ENCODE data around the gene FADS2.
"Not testable (repeated sequence)": the region's sequence is repeated elsewhere in the genome, so short reads cannot be mapped to it uniquely, and the experiment has no call there.

The FADS2 gene

DNA sequence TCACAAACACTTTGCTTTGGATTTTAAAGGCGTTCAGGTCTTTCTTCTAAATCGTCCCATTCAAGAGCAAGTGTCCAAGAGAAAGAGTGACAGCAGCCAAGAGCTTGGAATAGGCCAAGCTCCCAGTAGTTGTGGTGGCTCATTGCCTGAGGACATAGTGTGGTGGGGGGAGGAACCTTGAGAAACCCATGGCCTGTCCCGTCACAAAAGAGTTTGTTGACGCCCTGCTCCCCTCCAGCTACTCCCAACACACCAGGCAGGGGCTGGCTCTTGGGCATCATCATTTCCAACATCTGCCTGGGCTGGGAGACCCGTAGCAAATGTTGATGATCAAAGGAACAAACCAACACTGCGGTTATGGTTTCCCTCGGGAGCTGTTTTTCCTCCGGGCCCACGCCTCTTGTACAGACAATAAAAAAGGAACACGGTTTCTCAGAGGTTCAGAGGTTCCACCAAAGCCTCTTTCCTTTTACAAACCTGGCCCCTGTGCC is 42.5 kb downstream of the FADS2 start:
- FAIRE-seq, result no peak

DNA sequence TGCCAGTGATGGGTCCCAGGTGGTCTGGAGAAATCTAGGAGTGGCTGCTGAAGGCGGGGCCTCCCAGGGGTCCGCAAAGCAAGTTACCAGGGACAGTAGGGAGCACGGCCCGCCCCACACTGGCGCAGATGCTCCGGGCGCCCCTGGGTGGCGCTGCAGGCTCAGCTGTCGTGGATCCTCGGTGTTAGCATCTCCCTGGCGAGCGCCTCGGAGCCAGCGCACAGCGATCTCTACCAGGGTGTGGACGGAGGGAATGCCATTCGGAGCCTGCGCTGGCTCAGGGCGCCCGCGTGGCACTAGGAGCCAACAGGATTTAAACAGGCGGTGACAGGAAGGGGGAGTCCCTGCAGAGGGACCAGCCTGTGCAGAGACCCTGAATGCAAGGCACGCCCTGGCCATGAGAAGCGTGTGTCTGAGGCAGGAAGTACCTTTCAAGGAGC is 43.1 kb downstream of the FADS2 start:
- no peak for FAIRE-seq

DNA sequence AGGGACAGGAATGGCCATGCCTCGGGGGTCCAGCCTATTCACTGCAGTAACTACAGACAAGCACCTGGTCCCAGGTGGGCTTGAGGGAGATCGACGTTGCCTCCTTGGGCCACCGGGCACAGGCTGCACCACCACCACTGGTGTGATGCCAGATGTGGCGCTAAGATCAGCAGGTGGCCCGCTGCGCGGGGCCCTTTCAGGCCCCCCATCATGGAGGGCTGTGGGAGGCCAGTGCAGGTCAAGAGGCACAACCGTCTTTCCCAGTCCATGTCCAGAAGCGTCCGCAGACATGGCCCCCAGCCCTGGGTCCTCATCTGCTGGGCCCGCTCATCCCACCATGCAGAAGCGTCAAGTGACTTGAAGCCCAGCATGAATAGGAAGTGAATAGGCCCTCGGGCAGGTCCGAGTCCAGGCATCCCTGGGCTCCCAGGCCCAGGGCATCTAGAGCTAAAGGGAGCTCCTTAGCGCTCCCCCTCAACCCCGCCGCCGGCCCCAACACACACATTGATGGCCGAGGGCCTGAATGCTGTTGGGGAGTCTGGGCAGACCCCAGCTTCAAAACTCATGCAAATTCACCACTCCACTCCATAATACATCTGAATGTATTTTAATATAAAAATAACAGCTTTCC is 45.0 kb downstream of the FADS2 start:
- FAIRE-seq, result no peak

DNA sequence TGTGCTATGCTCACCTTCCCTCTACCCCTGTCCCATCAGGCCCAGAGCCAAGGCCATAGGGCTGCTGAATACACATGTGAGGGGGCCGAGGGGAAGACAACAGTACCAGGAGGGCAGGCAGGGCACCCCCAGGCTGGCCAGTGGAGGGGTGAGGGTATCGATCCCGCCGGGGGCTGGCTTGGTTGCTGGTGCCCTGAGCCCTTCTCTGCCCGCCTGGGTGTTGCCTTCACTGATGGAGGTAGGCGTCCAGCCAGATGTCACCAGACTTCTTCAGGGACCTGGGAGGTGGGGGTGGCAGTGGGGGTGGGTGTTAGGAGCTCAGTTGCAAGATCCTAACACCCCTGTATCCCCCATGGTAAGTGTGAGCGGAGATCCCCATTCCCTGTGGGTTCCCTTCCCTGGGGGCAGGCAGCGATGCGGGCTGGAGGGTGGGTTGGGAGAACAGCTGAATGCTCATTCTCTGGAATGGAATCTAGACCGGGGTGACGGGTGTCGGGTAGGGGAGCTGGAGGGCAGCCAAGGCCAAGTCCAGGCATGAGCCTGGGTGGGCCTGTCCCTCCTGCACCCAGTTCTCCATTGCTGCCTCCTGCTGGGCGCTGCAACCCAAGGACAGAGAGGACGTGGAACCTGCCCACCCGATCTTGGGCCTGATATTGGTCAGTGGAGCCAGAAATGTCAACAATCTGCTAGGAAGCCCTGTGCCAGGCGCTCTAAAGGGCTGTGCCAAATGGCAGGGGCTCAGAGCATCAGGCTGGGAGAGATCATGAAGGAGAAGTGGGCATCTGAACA is 45.7 kb downstream of the FADS2 start:
- no peak for FAIRE-seq

DNA sequence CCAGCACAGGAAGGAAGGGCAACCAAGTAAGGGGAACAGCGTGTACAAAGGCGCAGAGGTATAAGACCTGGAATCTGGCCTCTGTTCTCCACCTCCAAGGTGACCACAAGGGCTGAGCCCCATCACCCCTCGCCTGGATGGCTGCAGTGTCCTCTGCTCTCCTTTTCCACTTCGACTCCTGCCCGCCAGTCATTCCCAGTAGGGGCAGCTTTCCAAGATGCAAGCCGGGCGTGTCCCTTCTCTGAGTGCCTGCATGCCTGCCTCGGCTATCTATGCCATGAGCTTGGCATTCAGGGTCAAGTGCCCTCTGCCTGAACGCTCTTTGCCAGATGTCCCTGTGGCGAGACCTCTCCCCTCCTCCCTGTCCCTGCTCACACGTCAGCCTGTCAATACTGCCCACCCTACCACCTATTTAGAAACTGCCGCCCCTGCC is 46.3 kb downstream of the FADS2 start:
- no peak for FAIRE-seq

DNA sequence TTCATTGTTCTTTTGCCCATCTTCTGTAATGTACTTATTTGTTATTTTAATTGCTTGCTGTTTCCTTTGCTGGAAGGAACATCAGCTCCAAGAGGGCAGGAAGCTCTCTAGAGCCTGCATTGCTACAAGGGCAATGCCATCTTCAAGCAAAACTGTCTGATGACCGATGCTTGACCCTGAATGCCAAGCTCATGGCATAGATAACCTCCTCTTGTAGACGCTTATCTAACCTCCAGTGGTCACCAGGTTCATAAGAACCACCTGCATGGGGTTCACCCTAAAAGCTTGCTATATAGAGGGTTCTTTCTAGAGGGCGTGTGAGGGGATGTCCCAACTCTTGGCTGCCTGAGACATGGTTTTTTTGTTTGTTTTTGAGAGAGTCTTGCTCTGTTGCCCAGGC is 46.8 kb downstream of the FADS2 start:
- FAIRE-seq, result no peak

DNA sequence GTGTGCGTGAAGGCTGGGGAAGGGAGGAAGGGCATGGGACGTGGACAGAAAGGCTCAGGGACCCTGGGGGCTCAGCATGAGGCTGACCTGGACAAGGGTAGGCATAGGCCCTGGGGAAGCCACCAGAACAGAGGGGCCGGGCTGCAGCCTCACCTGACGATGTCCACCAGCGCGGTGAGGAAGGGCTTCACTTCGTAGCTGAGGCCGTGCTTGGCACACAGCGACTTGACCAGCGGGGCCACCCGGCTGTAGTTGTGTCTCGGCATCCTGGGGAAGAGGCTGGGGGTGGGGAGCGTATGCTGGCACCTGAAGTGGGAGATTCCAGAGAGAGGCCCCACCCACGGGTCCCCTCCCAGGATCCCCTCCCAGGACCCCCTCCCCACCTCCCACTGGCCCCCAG is 47.6 kb downstream of the FADS2 start:
- FAIRE-seq, result no peak

DNA sequence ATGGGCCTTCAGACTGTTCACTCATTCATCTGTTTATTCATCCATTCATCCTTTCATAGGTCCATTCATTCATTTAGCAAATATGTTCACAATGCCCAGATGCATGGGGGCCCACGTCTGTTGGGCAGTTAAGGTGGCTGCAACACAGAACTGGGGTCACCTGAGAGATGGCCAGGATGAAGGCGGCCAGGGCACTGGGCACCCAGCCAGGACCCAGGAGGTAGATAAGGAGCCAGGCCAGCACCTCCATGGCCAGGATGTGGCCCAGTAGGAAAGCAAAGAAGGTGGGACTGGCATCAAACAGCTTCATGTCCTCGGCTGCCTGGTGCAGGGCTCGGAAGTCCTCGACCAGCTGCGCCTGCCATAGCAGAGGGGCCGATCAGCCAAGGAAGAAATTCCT is 51.1 kb downstream of the FADS2 start:
- FAIRE-seq, result no peak

DNA sequence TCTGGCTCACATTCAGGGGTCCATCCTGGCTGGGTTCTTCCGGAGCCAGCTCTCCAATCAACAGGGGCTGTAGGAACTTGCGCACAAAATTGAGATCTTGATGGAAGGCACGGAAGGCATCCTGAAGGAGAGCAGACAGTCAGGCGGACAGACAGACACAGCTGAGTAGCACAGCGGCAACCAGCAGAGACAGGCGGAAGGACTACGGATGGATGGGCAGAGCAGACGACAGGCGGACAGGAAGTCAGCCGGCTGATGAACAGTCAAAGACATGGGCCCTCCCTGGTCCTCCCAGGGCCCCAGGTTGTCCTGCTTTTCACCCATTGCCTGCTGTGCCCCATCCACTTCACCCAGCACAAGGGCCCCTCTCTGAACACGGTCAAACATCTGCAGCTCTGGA is 51.9 kb downstream of the FADS2 start:
- FAIRE-seq, result no peak

DNA sequence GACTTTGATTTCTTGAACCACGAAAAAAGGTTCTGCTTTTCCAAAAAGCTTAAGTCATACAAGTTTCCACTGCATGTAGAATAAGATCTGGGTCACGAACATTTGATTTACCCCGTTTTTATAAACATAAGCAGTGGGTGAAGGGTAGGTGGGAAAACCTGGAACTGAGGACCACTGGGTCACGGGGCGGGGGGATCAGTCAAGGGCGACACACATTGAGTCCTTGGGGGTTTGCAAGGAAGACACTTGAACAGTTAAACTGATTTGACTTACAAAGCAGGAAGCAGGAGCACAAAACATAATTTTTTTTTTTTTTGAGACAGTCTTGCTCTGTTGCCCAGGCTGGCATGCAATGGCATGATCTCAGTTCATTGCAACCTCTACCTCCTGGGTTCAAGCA is 52.4 kb downstream of the FADS2 start:
- FAIRE-seq, result no peak

DNA sequence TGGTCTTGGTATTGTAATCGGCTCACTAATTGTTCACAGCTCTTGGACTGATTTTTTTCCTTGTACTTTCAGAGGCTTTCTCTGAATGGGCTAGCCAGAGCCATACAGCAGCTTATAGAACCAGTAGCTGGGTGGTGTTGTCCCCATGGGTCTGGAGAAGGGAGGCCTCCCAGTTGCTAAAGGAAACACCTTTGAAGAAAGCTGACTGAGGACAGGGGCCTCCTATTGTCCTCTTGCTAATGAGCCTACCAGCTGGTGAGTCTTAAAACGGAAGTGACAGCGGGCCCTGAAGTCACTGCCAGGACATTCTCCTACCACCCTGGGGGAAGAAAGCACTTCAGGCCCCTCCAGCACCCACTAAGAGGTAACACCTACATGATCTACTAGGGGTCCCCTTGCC is 53.3 kb downstream of the FADS2 start:
- FAIRE-seq, result no peak

DNA sequence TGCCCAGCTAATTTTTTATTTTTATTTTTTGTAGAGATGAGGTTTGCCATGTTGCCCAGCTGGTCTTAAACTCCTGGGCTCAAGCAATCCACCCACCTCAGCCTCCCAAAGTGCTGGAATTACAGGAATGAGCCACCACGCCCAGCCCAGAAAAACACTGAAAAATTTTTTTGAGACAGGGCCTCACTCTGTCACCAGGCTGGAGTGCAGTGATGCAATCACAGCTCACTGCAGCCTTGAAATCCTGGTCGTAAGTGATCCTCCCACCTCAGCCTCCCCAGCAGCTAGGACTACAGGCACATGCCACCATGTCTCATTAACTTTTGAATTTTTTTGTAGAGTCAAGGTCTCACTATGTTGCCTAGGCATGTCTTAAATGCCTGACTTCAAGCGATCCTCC is 54.2 kb downstream of the FADS2 start:
- FAIRE-seq, result not testable (repeated sequence)

DNA sequence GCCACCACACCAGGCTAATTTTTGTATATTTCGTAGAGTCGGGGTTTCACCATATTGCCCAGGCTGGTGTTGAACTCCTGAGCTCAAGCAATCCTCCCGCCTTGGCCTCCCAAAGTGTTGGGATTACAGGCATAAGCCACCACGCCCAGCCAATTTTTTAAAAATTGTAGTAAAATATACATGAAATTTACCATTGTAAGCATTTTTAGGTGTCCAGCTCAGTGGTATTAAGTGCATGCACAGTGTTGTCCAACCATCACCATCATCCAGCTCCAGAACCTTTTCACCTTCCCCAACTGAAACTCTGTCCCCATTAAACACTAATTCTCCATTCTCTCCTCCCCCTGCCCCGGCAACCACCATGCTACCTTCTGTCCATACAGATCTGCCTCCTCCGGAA is 54.8 kb downstream of the FADS2 start:
- FAIRE-seq, result no peak

DNA sequence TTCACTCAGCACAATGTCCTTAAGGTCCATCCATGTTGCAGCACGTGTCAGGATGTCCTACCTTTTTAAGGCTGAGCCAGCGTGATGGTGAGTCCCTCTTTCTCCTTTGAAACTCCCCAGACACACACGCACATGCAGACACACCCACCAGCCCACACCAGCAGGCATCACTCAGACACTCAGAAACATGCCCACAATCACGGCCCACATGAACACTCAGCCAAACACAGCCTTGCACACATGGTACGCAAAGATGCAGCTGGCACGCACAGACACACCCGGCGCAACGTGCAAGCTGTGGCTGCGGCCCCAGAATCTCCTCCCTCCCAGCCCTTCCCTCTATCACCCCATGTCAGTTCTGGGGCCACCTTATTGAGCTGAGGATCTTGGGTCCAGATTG is 55.2 kb downstream of the FADS2 start:
- no peak for FAIRE-seq

DNA sequence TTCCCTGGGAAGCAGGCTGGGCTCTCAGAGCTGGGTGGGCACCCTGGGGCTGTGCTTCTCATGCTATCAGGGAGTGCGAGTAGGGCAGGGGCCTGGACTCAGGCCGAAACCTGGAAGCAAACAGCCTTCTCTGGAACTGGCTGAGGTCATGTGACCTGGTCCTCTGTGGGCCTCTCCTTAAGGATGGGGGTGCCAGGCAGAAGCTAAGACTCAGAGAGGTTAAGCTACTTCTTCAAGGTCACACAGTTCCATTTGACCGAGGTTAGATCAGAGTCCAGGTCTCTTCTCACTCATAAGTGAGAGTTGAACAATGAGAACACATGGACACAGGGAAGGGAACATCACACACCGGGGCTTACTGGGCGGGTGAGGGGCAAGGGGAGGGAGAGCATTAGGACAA is 55.8 kb downstream of the FADS2 start:
- no peak for FAIRE-seq

DNA sequence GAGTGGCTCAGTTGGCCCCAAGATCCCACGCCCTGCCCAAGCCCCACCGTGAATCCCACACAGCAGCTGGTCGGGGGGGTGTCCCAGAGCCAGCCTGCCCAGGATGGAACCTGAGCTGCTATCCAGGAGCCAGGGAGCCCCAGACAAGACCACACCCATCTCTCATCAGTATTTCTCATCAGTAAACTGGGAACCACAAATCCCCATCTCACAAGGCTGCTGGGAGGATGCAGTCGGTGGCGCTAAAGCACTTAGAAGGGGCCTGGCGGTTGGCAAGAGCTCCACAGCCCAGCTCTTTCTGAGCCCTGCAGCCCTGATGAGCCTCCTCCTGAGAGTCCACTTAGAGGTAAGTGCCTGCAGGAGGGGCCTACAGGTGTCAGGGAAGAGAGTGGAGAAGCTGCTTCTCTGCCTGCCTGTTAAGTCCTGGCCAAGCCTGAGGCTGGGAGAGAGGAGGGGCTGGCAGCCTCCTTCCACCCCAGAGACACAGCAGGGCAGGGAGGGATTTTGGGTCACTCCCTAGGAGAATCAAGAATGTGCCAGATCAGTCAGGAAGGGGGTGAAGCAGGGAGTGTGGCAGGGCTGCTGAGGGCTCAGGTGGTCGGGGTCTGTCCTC is 57.2 kb downstream of the FADS2 start:
- no peak for FAIRE-seq

DNA sequence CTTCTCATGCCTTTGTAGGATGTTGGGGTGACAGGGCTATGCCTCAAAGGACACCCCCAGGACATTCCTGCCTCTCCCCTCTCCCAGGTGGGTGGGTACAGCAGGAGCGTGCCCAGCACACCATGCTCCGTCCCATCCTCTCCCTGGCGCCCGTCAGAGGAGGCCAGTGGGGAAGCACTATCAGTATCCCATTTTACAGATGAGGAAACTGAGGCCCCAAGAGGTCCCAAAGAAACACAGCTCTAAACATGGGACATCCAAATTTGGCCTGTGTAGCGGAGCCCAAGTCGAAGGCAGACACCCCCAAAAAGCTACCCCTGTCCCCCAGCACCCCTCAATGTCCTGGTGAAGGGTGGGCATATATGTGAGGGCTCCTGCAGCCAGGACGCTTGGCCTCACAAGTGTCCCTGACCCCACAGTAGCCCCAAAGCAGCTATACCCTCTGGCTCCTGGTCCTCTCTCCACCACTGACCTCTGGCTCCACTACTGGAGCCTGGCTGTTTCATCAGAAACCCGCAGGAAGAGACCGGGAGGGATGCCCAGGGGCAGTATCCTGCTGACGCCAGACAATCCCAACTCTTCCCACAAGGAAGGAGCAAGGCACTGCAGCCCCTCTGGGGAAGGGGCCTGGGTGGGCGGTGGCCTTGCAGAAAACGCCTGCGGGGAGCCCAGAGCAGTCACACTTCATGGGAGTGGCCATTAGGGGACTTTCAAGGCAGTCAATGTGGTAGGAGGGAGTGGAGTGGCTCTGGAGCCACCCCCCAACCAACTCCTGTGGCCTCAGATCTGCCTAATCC is 57.9 kb downstream of the FADS2 start:
- no peak for FAIRE-seq

DNA sequence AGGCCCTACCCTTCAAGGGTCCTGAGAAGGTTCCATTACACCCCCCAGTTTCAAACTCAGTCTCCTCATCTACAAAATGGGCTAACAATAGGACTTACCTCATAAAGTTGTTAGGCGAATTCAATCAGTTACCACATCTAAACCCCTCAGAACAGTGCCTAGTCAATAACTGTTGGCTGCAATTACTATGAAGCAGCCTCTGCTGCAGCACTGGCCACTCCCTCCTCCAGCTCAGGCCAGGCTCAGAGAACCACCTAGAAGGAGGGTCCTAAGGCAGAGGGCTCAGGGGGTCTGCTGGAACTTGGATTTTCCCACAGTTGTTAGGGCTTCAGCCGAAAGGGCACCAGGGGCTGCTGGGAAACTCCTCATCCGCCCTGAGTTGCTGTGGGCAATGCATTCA is 58.5 kb downstream of the FADS2 start:
- no peak for FAIRE-seq

DNA sequence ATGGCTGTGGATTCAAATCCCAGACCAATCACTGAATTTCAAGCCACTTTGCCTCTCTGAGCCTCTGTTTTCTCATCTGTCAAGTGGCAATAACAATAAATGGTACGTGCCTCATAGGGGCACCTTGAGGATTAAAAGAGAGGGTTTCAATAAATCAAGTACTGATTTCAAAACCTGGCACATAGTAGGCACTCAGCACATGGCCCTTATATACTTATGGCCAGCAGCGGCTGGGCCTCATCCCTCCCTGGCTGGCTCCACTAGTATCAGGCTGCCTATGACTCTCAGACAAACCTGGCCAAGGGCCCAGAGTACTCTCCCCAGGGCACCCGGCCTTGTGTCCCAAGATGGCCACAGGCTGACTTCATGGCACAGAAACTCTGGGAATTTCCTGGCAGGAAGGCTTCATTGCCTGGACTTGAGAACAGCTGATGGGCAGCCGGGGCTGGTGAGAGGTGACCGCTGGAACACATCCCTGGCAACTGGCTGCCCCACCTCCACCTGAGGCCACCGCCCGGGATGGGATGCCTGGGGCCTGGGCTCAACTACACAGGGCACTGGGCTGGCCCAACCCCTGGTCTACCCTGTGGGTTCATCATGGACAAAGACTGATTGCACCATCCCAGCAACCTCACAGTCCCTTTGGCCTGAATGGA is 59.9 kb downstream of the FADS2 start:
- FAIRE-seq, result no peak

DNA sequence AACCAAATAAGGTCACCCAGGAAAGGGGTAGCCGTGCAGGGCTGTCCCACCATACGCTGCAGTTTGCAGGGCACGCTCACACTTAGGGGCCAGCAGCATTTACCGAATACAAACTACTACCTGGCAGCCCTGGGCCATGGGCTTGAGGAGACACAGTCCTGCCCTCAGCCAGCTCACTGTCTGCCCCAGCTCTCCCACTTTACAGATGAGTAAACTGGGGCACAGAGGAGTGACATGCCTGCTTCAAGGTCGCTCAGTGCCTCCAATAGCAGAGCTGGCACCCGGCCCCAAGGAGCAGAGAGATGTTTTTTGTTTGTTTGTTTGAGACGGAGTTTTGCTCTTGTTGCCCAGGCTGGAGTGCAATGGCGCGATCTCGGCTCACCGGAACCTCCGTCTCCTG is 60.5 kb downstream of the FADS2 start:
- FAIRE-seq, result no peak

DNA sequence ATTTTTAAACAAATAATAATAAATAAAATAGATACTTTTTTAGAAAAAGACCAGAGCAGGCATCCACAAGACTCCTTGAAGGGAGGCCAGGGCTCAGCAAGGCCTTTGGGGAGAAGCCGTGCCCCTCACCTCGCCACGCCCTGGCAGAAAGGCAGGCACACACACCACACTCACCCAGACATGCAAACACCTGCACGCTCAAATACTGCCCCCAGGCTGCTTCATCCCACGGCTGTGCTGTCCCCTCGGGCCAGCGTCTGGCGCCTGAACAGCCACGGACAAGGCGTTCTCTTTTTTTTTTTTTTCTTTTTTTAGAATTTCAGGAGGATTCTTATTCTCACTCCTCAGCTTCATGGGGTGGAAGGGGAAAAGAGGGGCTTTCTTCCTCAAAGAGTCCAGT is 61.7 kb downstream of the FADS2 start:
- no peak for FAIRE-seq

DNA sequence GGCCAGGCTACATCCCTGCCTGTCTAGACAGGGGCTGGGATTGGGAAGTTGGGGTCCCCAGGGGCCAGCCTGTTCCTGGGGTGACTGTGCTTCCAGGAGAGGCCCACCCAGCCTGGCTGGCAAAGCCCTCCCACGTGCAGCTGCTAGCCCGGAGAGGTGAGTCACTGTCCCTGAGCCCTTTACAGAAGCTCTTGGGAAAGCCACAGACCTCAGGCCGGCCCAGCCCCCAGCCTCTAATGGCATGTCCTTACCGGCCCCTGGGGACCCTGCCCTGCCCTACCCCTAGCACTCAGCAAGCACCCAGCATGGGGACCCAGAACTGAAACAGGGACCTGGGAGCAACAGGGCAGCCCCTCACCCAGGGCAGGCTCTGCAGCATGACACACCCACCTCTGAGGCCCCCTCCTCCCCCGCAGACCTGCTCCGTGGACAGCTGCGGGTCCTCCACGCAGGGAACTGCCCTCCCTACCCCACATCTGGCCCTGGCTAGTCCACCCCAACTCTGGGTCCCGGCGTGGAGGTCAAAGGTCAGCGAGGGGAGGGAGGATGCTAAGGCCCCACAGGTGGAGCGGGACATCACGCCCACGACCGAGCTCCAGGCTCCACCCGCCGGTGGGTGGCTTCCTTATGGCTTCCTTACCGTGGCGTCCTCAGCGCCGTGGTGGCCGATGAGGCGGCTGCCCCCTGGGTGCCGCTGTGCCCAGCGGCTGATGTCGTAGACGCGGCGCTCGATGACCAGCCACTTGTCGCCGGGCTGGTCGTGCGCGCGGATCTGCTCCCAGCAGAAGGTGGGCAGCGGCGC is 62.6 kb downstream of the FADS2 start:
- FAIRE-seq, result no peak
